ENCODE results near the gene GCLC.

The GCLC gene

DNA sequence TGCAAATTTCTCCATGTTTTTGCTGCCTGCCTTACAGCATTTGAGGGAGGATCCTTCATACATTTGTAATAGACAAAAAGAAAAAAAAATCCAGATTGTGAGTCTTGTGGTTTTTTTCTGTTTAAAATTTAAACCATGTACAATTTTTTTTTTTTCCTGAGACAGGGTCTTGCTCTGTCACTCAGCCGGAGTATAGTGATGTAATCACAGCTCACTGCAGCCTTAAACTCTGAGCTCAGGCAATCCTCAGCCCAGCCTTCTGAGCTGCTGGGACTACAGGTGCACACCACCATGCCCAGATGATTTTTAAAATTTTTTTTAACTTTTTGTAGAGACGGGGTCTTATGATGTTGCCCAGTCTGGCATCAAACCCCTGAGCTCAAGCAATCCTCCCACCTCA is 97.0 kb downstream of the GCLC start:
- no peak for DNase-seq (ENCODE audit: low read depth in 2 of 2)
